SK-N-MC (cell line): ENCODE measurements around the gene CD79B.

Experiments
- EZH2 ChIP-seq: fragments of 200-600 bp; sonication (generic); IDR thresholded peaks from one replicate; pipeline ENCODE4 v1.6.1; 2017; ENCODE audit warnings: antibody characterized with exemption
- FOXP2 ChIP-seq: optimal IDR thresholded peaks from 2 replicates; pipeline ENCODE3; 2011; ENCODE audit warnings: mild to moderate bottlenecking, moderate library complexity; ENCODE audit not compliant: insufficient read depth; ENCODE audit errors: extremely low read length, control extremely low read depth
- POLR2AphosphoS5 ChIP-seq: IDR thresholded peaks from 2 replicates; pipeline ENCODE4 v1.6.1; 2012; ENCODE audit warnings: mild to moderate bottlenecking, low read depth, low read length, borderline replicate concordance

GRCh38 chr17:63931981-63932561, at the start of gene CD79B:
- no peak for TF ChIP-seq POLR2AphosphoS5
- TF ChIP-seq EZH2, result no peak
- TF ChIP-seq FOXP2, result no peak
